Purkinje cell (primary cell): Measurements from ENCODE around the gene SCYGR7. TPM values are rescaled to one million over a fixed set of nuclear protein-coding genes. Genes with fewer than 3 reads are reported as not detected.

Experiments used
- polyA plus RNA-seq: library from polyadenylated mRNA; unstranded; fragments of >200 nt; fragmentation: Nextera tagmentation; gene quantifications from 2 replicates; pipeline ENCODE4 v1.2.1, GENCODE V29; 2014

The SCYGR7 gene, protein sequence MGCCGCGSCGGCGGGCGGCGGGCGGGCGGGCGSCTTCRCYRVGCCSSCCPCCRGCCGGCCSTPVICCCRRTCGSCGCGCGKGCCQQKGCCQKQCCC
- polyA plus RNA-seq = not detected in 2 replicates

DNA sequence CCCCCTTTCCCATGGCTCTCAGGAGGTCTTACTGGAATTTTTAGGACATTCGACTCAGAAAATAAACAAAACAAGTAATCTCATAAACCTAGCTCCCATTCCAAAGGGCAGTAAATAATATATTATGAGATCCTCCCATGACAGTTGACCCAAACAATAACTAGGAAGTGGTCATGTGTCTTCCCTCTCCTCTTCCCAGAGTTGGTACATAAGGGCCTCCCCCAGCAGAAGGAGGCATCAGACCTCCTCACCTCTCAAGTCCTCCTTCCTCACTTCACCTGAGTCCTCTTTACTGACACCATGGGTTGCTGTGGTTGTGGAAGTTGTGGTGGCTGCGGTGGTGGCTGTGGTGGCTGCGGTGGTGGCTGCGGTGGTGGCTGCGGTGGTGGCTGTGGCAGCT is at the start of gene SCYGR7:
Gene SCYGR7 (plus strand): TSS at position 301 of the 400 bp plus-strand sequence. CDS start 0 bp downstream, at position 301.

DNA sequence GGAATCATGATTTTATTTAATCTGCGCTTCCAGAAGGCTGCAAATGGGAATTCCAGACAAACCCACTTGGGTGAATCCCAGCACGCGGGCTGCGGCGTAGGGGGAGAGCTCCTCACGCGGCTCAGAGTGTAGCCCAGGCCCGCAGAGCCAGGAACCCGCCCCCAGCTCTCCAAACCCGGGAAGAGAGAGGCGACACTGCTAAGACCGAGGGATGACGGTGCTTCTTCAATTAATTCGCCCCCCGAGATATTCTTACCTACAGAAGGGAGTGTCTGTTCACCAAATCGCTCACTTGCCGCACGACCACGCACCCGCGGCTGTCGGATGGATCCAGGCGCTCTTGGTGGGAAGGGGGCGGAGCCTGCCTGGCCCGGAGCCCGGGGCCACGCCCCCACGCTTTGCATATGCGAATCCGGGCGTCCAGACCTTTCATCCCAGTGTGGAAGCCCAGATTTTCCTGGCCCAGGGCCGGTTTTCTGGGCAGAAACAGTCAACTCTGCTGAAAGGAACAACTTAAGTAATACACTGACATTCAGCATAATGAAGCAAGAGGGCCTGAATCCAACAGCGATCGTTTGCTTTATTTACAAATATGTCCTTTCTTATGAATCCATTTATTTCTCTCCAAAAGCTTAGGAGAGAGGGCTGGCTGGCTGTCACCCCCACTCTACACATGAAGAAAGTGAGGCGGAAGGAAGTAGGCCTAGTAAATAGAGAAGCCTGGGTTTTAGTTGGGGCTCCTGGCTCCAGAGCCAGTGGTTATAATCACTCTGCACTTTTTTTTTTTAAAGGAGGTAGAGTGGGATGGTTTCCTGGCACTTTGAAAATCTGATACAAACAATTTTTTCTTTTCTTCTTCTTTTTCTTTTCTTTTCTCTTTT is 10.2 kb upstream of the SCYGR7 start, which contains the start of gene SLC19A3:
Gene SLC19A3 (minus strand): TSS at position 342 of the 881 bp plus-strand sequence. CDS start 15,710 bp downstream, outside the sequence.

GRCh38 chr2:227724394-227725039 is 3.6 kb upstream of the SCYGR7 start, which contains the start of gene SCYGR6:
SCYGR6 (minus strand) TSS chr2:227724757; CDS start chr2:227724757, 0 bp downstream.

DNA sequence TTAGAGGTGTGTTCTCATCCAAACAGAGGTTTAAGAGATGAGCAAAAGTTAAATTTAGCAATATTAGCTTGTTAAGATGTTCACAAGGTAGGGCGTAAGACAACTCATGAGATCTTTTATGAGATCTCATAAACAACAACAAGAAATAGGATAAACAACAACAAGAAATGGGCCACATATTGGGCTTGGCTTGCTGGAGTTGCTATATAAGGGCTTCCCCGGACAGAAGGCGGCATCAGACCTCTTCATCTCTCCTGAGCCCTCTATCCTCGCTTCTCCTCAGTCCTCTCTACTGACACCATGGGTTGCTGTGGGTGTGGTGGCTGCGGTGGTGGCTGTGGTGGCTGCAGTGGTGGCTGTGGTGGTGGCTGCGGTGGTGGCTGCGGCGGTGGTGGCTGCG is 17.5 kb downstream of the SCYGR7 start, which contains the start of gene SCYGR8:
Gene SCYGR8 (plus strand): TSS at position 301 of the 400 bp plus-strand sequence. CDS start 0 bp downstream, at position 301.

Other genes with a start within 250 kb of the SCYGR7 start
- gene SCYGR2, start 129.4 kb upstream of the SCYGR7 start, polyA plus RNA-seq = not detected in 2 replicates
- not detected in 2 replicates for gene SCYGR3, start 113.5 kb upstream of the SCYGR7 start, polyA plus RNA-seq
- gene SCYGR4, start 110.8 kb upstream of the SCYGR7 start, polyA plus RNA-seq = not detected in 2 replicates
- gene SCYGR5, start 61.5 kb upstream of the SCYGR7 start, polyA plus RNA-seq = not detected in 2 replicates
- 2.1 TPM in 1 of 2 replicates, not detected in the other for gene SLC19A3, start 10.3 kb upstream of the SCYGR7 start, polyA plus RNA-seq
- not detected in 2 replicates for gene SCYGR6, start 3.6 kb upstream of the SCYGR7 start, polyA plus RNA-seq
- gene SCYGR8, start 17.6 kb downstream of the SCYGR7 start, polyA plus RNA-seq = not detected in 2 replicates
- gene CCL20, start 85.5 kb downstream of the SCYGR7 start, polyA plus RNA-seq = not detected in 2 replicates
- gene DAW1, start 143.3 kb downstream of the SCYGR7 start, polyA plus RNA-seq = not detected in 2 replicates